GM19238 (cell line): ENCODE data around the gene POC5.
A peak's percentile ranks its signal among the peaks of the same experiment; 100 is the strongest.
"Not testable (repeated sequence)": the region's sequence is repeated elsewhere in the genome, so short reads cannot be mapped to it uniquely, and the experiment has no call there.

Source experiments
- DNase-seq: peaks from one replicate; pipeline ENCODE4 v3.0.0; 2011; ENCODE audit warnings: low spot score; ENCODE audit not compliant: insufficient read length

The POC5 gene

GRCh38 chr5:75717082-75717922 lies at the start of gene POC5:
POC5 (minus strand) TSS chr5:75717437; CDS start chr5:75712937, 4,500 bp downstream.
- DNase-seq = peak; percentile 82

DNA sequence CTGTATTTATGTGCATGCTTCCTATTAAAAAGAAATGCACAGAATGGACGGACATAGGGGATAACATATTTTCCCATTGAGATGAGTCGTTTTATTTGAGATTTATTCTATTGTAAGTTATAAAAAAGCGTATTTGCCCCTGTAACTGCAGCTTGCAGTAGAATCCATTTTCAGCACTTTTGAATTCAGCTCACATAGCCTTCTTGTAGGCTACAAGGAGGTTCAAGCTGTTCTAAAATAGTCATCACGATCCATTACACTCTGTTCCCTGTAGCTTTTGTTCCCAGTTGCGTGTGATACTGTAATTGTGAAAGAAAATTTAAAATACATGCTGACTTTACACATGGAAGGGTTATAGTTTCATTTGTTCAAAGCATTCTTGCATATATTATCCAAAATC lies 40.9 kb upstream of the POC5 start:
- DNase-seq = no peak

DNA sequence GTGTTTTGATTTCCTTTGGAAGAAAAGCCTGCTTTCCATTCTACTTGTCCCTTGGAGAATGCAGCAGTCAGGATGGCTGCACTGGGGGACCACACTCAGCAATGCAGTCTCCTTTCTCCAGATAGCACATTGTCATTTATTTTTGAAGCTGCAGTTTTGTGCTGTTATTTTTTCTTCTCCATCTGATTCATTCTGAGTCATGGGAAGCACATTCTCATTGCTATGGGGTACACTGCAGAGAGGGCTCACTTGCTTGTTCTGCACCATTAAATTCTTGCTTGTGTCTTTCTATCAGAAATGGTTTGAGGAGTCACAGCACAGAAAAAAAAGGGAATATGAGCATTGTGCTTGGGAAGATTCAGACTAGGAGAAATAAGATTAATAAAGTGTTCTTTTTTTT lies 39.7 kb upstream of the POC5 start:
- DNase-seq = no peak

GRCh38 chr5:75756211-75756610 lies 39.0 kb upstream of the POC5 start:
- DNase-seq = no peak

DNA sequence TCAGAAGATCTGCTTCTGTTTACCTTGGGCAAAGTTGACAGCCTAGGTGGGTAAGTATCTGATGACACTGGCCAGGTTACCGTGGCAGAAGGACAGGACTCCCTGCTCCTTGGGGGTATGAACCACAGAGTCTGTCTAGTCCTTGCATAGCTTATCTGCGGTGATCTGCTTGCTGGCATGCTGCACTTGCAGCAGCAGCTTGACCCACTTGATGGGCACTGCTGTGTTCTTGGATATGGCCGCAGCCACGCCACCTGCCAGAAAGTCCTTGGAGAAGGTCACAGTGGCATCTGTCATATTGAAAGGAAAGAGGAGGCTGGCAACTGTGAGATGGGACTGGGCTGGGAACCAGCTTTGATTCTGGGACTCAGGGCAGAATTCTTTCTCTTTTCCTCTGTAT lies 35.9 kb upstream of the POC5 start:
- no peak for DNase-seq

DNA sequence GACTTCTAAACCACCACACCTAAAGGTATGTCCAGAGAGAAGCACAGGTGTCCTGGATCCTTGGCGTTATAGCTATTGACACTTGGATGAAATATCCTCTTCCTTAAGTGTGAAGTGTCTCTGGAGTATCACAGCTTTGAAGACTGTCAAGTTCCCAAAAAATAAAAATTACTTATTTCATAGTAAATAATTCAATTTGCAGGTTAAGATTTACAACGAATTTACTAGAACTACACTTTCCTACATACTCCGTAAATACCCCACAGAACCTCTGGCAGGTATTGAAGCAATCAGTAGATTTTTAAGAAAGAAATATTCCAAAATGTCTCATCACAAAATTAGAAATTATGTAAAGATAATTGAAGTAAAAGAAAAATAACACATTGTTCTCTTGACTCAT lies 27.1 kb upstream of the POC5 start:
- DNase-seq = no peak

DNA sequence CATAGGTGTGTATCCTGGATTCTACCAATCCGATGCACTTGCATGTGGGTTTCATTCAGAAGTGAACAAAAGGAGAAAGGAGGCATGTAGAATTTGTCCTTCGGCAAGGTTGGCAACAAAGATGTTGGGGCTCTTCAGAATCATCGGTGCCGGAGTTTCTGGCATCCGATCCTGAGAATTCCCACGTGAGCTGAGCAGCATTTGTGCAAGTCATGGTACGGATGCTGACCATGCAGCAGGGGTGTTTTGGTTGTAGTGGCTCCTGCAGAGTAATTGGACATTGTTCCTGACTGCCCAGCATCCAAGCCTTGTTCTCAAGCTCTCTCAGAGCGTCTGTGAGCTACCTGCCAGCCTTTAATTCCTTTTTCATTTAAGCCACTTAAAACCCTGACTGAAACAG lies 19.0 kb upstream of the POC5 start:
- DNase-seq = no peak

- DNase-seq = peak; percentile 5
Measured at GRCh38 chr5:75734913-75735789, 17.9 kb upstream of the POC5 start.

GRCh38 chr5:75733767-75734166 lies 16.5 kb upstream of the POC5 start:
- DNase-seq = no peak

- DNase-seq = not testable (repeated sequence)
Measured at GRCh38 chr5:75731515-75731914, 14.3 kb upstream of the POC5 start.

DNA sequence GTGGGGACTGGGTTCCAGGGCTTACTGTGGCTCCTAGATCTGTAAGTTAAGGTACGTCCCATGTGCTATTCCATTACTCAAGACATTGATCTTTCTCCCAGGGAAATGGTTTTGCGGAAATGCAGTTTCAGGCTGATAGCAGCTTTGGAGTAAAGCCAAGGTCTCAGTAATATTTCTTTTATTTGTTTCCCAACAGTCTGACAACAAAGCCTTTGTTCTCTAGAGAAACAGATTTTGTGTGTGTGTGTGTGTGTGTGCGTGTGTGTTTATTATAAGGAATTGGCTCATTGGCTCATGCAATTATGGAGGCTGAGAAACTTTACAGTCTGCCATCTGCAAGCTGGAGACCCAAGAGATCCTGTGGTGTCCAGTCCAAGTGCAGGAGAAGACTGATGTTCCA lies 12.1 kb upstream of the POC5 start:
- no peak for DNase-seq

- DNase-seq = no peak
Measured at GRCh38 chr5:75727931-75728330, 10.7 kb upstream of the POC5 start.

- DNase-seq = not testable (repeated sequence)
Measured at GRCh38 chr5:75726224-75726623, 9.0 kb upstream of the POC5 start.

- DNase-seq = no peak
Measured at GRCh38 chr5:75723378-75723777, 6.1 kb upstream of the POC5 start.

GRCh38 chr5:75721573-75721972 lies 4.3 kb upstream of the POC5 start:
- DNase-seq = no peak

GRCh38 chr5:75720882-75721281 lies 3.6 kb upstream of the POC5 start:
- DNase-seq = no peak

GRCh38 chr5:75716715-75717081 lies 539 bp downstream of the POC5 start:
- DNase-seq = peak; percentile 6

DNA sequence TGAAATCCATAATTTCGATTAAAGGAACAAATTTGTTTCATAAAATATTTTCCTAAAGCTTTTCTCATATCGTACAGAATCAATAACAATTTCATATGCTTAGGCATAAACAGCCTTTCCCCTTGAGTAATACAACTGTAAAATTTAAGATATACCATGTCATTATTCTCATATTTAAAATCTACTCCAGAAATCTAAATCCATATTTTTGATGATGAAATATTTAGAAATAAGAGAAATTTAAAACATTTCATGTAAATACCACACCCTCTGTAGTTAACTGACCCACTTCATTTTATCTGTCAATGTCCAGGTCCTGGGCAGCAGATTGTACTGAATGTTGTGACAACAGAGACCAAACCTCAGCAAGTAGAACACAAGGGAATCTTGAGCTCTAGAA lies 5.1 kb downstream of the POC5 start:
- no peak for DNase-seq

- DNase-seq = no peak
Measured at GRCh38 chr5:75711151-75711550, 6.1 kb downstream of the POC5 start.

GRCh38 chr5:75710637-75711036 lies 6.6 kb downstream of the POC5 start:
- no peak for DNase-seq

DNA sequence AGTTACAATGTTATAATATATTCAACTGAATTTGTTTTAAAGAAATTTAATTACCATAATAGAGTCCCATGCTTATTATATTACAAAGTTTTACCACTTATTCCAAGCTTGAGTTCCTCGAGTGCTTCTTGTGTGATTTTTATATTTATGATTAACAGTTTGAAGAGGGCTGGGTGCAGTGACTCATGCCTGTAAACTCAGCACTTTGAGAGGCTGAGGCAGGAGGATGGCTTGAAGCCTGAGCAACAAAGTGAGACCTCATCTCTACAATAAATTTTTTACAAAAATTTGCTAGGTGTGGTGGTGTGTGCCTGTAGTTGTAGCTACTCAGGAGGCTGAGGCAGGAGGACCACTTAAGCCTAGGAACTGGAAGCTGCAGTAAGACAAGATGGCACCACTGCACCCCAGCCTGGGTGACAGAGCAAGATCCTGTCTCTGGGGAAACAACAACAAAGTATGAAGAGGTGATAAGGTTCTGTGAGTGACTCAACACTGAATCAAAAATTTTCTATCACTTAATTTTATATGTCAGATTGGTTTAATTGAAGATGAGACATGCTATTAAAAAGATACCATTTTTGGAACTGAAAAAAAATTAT lies 9.2 kb downstream of the POC5 start:
- DNase-seq = no peak

DNA sequence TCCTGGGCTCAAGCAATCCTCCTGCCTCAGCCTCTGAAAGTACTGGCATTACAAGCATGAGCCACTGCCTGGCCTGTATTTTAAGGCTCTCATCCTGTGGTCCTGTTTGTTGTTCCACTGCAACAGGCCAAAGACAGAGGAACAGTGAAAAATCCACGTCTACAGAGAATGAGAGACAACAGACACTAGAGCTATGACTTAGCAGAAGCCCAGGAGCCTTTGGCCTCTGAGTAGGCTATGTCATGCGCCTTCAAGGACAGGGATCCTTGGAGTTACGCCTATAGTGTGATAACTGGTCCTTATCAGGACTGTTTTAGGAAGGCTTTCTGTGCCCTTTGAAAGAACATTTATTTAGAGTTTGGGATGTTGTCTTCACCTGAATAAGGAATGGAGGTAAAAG lies 10.5 kb downstream of the POC5 start:
- no peak for DNase-seq
